GM21526 (cell line): Measurements from ENCODE around the gene SELP.
"Not testable (repeated sequence)": the region's sequence is repeated elsewhere in the genome, so short reads cannot be mapped to it uniquely, and the experiment has no call there.

ENCODE experiments used
- ATAC-seq: cut with Tn5 transposase; IDR thresholded peaks from one replicate; pipeline ENCODE4 v1.9.1; 2021; ENCODE audit warnings: moderate library complexity; ENCODE audit not compliant: unreplicated experiment, low FRiP score

SELP gene

DNA sequence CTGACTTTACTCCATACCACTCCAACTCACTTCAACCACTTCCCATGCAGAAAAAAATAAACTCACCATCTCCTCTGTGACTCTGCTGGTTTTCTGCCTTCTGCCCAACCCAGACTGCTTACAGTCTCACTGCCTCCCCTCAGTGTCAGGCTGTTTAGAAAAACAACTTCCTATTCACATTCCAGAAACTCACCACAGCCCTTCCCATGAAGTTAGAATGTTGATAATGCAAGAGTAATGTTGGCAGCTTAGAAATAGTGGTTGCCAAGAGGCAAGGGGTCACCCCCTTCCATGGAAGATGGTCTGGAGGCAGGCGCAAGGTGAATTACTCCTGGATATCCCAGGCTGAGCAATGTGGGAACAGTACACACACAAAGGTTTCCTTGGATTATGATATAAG is at the start of gene SELP:
Gene SELP, minus strand, starts transcription at position 119 of the 400 bp plus-strand sequence. Its CDS starts 50 bp downstream, at position 69.
- ATAC-seq = no peak

GRCh38 chr1:169679692-169680091 is 49.8 kb upstream of the SELP start:
- no peak for ATAC-seq

GRCh38 chr1:169676001-169676400 is 46.1 kb upstream of the SELP start:
- no peak for ATAC-seq

- no peak for ATAC-seq
Observed at GRCh38 chr1:169670836-169671235, 40.9 kb upstream of the SELP start.

- ATAC-seq = not testable (repeated sequence)
Observed at GRCh38 chr1:169670244-169670643, 40.3 kb upstream of the SELP start.

DNA sequence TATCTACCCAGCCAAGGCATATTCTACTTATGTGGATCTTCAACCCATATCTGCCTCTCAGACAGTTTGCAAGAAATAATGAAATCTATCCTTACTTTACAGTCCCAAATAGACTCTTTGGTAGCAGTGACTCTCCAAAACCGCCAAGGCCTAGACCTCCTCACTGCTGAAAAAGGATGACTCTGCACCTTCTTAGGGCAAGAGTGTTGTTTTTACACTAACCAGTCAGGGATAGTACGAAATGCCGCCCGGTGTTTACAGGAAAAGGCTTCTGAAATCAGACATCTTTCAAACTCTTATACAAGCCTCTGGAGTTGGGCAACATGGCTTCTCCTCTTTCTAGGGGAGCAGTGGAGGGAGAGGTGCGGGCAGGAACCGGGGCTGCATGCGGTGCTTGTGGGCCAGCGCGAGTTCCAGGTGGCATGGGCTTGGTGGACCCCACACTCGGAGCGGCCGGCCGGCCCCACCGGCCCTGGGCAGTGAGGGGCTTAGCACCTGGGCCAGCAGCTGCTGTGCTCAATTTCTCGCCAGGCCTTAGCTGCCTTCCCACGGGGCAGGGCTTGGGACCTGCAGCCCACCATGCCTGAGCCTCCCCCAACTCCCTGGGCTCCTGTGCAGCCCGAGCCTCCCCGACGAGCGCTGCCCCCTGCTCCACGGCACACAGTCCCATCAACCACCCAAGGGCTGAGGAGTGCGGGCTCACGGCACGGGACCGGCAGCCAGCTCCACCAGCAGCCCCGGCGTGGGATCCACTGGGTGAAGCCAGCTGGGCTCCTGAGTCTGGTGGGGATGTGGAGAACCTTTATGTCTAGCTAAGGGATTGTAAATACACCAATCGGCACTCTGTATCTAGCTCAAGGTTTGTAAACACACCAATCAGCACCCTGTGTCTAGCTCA is 38.0 kb upstream of the SELP start:
- ATAC-seq = not testable (repeated sequence)

DNA sequence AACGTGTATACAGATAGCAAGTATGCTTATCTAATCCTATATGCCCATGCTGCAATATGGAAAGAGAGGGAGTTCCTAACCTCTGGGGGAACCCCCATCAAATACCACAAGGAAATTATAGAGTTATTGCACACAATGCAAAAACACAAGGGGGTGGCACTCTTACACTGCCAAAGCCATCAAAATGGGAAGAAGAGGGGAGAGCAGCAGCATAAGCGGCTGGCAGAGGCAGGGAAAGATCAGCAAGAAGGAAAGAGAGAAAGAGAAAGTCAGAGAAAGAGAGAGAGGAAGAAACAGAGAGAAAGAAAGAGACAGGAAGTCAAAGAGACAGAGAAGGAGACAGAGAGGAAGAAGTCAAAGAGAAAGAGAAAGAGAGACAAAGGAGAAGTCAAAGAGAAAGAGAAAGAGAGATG is 37.3 kb upstream of the SELP start:
- ATAC-seq = not testable (repeated sequence)

GRCh38 chr1:169662680-169663079 is 32.8 kb upstream of the SELP start:
- ATAC-seq = not testable (repeated sequence)

GRCh38 chr1:169661066-169661465 is 31.1 kb upstream of the SELP start:
- ATAC-seq = not testable (repeated sequence)

GRCh38 chr1:169658777-169659176 is 28.9 kb upstream of the SELP start:
- ATAC-seq = not testable (repeated sequence)

- ATAC-seq = no peak
Observed at GRCh38 chr1:169653873-169654272, 23.9 kb upstream of the SELP start.

GRCh38 chr1:169651035-169651434 is 21.1 kb upstream of the SELP start:
- ATAC-seq = no peak

DNA sequence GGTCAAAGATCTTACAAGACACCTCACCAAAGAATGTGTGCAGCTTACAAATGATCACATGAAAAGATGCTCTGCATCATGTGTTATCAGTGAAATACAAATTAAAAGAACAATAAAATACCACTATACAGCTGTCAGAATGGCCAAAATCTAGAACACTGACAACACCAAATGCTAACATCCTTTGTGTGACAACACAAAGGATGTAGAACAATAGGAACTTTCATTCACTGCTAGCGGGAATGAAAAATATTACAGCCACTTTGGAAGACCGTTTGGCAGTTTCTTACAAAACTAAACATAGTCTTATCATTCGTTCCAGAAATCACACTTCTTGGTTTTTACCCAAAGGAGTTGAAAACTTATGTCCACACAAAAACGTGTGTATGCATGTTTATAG is 20.6 kb upstream of the SELP start:
- no peak for ATAC-seq

DNA sequence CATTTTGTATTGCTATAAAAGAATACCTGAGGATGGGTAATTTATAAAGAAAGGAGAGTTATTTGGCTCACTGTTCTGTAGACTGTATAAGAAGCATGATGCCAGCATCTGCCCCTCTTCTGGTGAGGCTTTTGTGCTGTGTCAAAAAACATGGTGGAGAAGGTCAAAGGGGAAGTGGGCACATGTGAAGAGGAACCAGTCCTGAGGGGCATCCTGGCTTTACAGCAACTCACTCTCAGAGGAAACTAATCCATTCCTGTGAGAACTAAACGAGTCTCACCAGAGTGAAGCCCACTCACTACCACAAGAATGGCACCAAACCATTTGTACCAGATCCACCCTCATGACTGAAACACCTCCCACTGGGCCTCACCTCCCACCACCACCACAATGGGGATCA is 18.8 kb upstream of the SELP start:
- ATAC-seq = no peak

- no peak for ATAC-seq
Observed at GRCh38 chr1:169648187-169648586, 18.3 kb upstream of the SELP start.

DNA sequence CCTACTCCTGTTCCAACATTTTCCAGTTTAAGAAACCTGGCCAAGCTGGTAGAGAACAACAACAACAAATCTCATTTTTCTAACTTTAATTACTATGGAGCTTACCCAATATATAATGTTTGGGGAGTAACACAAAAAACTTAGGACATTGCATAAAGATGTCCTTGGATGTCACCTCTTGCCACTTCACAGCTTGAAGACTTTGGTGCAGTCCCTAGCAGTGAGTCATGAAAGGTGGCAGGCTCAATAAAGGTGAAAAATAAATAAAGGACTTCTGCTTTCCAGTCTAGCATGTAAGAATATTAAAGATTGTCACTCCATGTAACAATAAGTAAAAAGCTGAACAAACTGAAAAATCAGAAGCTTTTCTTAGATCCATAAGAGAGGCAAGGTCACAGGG is 17.6 kb upstream of the SELP start:
- no peak for ATAC-seq

DNA sequence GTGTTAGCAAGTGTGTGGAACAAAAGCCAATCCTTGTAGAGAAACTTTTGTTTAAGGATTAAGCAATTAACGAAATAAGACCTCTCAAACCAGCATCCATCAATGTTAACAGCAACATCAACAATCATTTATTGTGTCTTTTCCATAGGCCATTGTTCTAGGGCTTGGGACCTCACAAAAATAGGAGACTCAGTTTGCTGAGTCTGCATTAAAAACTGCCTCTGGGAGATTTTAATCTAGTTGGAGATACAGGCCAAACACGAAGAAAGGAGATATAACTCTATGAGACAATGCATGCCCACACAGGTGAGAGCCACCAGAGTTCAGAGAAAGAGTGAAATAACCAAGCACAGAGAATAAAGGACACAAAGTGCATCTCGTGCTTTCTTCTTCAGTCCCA is 14.4 kb upstream of the SELP start:
- no peak for ATAC-seq

- ATAC-seq = no peak
Observed at GRCh38 chr1:169634877-169635276, 5.0 kb upstream of the SELP start.

- ATAC-seq = no peak
Observed at GRCh38 chr1:169634145-169634544, 4.2 kb upstream of the SELP start.

GRCh38 chr1:169631249-169631648 is 1.3 kb upstream of the SELP start:
- no peak for ATAC-seq

DNA sequence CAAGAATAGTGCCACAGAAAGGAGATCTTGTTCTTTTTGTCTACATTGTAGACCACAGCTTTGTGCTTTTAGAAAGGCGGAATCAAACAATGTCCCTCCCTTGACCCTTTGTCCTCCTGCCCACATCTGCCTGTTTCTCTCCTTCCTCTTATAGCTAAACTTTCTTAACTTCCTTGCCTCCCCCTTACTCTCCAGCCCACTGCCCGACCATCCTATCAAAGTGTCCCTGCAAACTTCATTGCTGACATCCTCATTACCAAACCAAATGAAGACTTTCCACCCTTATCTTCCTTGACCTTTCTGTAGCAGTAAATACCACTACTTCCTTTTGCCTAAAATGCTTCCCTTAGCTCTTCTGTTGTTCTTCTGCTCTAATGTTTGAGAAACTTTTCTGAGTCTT is 5.0 kb downstream of the SELP start:
- no peak for ATAC-seq

- ATAC-seq = no peak
Observed at GRCh38 chr1:169624122-169624521, 5.8 kb downstream of the SELP start.
